IMR-90 (cell line): ENCODE data around the gene GIPC3. TPM values are rescaled to one million over a fixed set of nuclear protein-coding genes. Genes with fewer than 3 reads are reported as not detected.

Experiments
- ATAC-seq: fragments of 200-7000 bp; cut with Tn5 transposase; 2 replicates; pipeline ENCODE4 v1.9.1; 2020; ENCODE audit warnings: low read depth, mild to moderate bottlenecking, moderate library complexity
- BruUV-seq: library from RNA; stranded (reverse); fragments of 400-500 nt; replicated peaks from 2 replicates; lab custom pipeline; 2021; lab: Mats Ljungman, UMichigan
- CTCF ChIA-PET: fragments of 300-600 bp; formaldehyde crosslinking; extraction: SDS; loops from one replicate; lab custom pipeline; 2021; ENCODE audit warnings: antibody characterized with exemption; lab: Yijun Ruan, JAX
- POLR2A ChIA-PET: fragments of 300-600 bp; sonication (Branson Sonifier 250); formaldehyde crosslinking; loops from one replicate; lab custom pipeline; 2022; ENCODE audit warnings: antibody characterized with exemption; ENCODE audit not compliant: unreplicated experiment; lab: Charles Lee
- DNase-seq: peaks from one replicate; pipeline ENCODE4 v3.0.0; 2013
- H2AFZ ChIP-seq: replicated peaks from 2 replicates; pipeline ENCODE3; 2013; ENCODE audit warnings: low read length, mild to moderate bottlenecking; ENCODE audit not compliant: poor library complexity
- H2AK5ac ChIP-seq: 2 replicates; pipeline ENCODE4 v1.6.1; 2013; ENCODE audit warnings: low read depth, low read length, inconsistent platforms
- H2AK9ac ChIP-seq: replicated peaks from 2 replicates; pipeline ENCODE3; 2013; ENCODE audit warnings: mild to moderate bottlenecking, low read depth, low read length, moderate library complexity; ENCODE audit not compliant: poor library complexity
- H2BK120ac ChIP-seq: 2 replicates; pipeline ENCODE4 v1.6.1; 2013; ENCODE audit warnings: low read depth, low read length, inconsistent platforms
- H2BK15ac ChIP-seq: 3 replicates; pipeline ENCODE4 v1.6.1; 2013; ENCODE audit warnings: low read depth, low read length, inconsistent platforms
- H2BK20ac ChIP-seq: 2 replicates; pipeline ENCODE4 v1.6.1; 2013; ENCODE audit warnings: low read depth, mild to moderate bottlenecking, inconsistent platforms, low read length, moderate library complexity
- H2BK5ac ChIP-seq: 2 replicates; pipeline ENCODE4 v1.6.1; 2013; ENCODE audit warnings: mild to moderate bottlenecking, low read depth, low read length, inconsistent platforms; ENCODE audit not compliant: poor library complexity, severe bottlenecking
- H3K14ac ChIP-seq: replicated peaks from 2 replicates; pipeline ENCODE4 v1.6.1; 2013; ENCODE audit warnings: low read depth, low read length, inconsistent platforms
- H3K18ac ChIP-seq: 2 replicates; pipeline ENCODE4 v1.6.1; 2013; ENCODE audit warnings: low read depth, low read length, control low read depth
- H3K23ac ChIP-seq: 2 replicates; pipeline ENCODE4 v1.6.1; 2013; ENCODE audit warnings: low read depth, low read length, inconsistent platforms
- H3K27ac ChIP-seq: 2 replicates; pipeline ENCODE4 v1.5.1; 2013; ENCODE audit warnings: mild to moderate bottlenecking, control low read depth, low read length; ENCODE audit not compliant: insufficient read depth
- H3K27me3 ChIP-seq: 2 replicates; pipeline ENCODE4 v1.6.1; 2013; ENCODE audit warnings: low read length; ENCODE audit not compliant: control insufficient read depth, insufficient read depth
- H3K36me3 ChIP-seq: 2 replicates; pipeline ENCODE4 v1.6.1; 2013; ENCODE audit warnings: low read length, mixed read lengths; ENCODE audit not compliant: control insufficient read depth, insufficient read depth
- H3K4ac ChIP-seq: 2 replicates; pipeline ENCODE4 v1.6.1; 2013; ENCODE audit warnings: low read depth, low read length, inconsistent platforms
- H3K4me1 ChIP-seq: 2 replicates; pipeline ENCODE4 v1.6.1; 2013; ENCODE audit warnings: low read length, mixed read lengths; ENCODE audit not compliant: control insufficient read depth, insufficient read depth
- H3K4me2 ChIP-seq: 2 replicates; pipeline ENCODE4 v1.6.1; 2013; ENCODE audit warnings: low read depth, mild to moderate bottlenecking, control low read depth, low read length, moderate library complexity
- H3K4me3 ChIP-seq: 2 replicates; pipeline ENCODE4 v1.5.1; 2013; ENCODE audit warnings: low read depth, mild to moderate bottlenecking, control low read depth, low read length, moderate library complexity; ENCODE audit not compliant: insufficient read depth
- H3K56ac ChIP-seq: 2 replicates; pipeline ENCODE4 v1.6.1; 2013; ENCODE audit warnings: low read length, inconsistent platforms; ENCODE audit not compliant: insufficient read depth; ENCODE audit errors: extremely low read depth
- H3K79me1 ChIP-seq, 2 experiments: 2 replicates each; pipeline ENCODE4 v1.6.1; 2013; ENCODE audit warnings: low read length in 2 of 2, inconsistent platforms in 1 of 2, low read depth in 1 of 2
- H3K9ac ChIP-seq: 2 replicates; pipeline ENCODE4 v1.6.1; 2013; ENCODE audit warnings: low read depth, low read length, control low read depth
- H3K9me1 ChIP-seq: 2 replicates; pipeline ENCODE4 v1.6.1; 2013; ENCODE audit warnings: low read length, inconsistent platforms; ENCODE audit not compliant: insufficient read depth
- H3K9me3 ChIP-seq: 2 replicates; pipeline ENCODE4 v1.6.1; 2013; ENCODE audit warnings: low read length; ENCODE audit not compliant: control insufficient read depth, insufficient read depth
- H4K20me1 ChIP-seq: 2 replicates; pipeline ENCODE4 v1.6.1; 2013; ENCODE audit warnings: low read length, inconsistent platforms; ENCODE audit not compliant: insufficient read depth
- H4K5ac ChIP-seq: 2 replicates; pipeline ENCODE4 v1.6.1; 2013; ENCODE audit warnings: mild to moderate bottlenecking, low read depth, low read length, control low read depth
- H4K8ac ChIP-seq, 2 experiments: 2 replicates each; pipeline ENCODE4 v1.6.1; 2013; ENCODE audit warnings: low read depth in 2 of 2, low read length in 2 of 2, control low read depth in 1 of 2, inconsistent platforms in 1 of 2
- H4K91ac ChIP-seq: 2 replicates; pipeline ENCODE4 v1.6.1; 2013; ENCODE audit warnings: low read depth, low read length, inconsistent platforms; ENCODE audit not compliant: insufficient read depth
- CEBPB ChIP-seq: IDR thresholded peaks from 2 replicates; pipeline ENCODE4 v1.6.1; 2012; ENCODE audit warnings: low read depth, low read length, improper control_type of control experiment
- WGBS, 2 experiments: methylation state at CpG; one replicate each; pipeline versions ENCODE4 v1.1.5 to v1.1.7; 2013; ENCODE audit warnings: missing lambda C conversion rate in 2 of 2; ENCODE audit not compliant: insufficient read length in 1 of 2; ENCODE audit errors: extremely low coverage in 2 of 2; 5-methylcytosine and 5-hydroxymethylcytosine counted together
- dilution Hi-C: fragments of 300-500 bp; cut with HindIII; formaldehyde crosslinking; loops from one replicate; pipeline ENCODE4 v1.14.3; 2018; ENCODE audit warnings: low sequenced_read_pairs; ENCODE audit not compliant: unreplicated experiment
- in situ Hi-C: fragments of 300-500 bp; cut with MboI; formaldehyde crosslinking; loops from 3 replicates; pipeline ENCODE4 v1.14.3; 2019; ENCODE audit warnings: low sequenced_read_pairs, inconsistent platforms, mixed read lengths
- intact Hi-C: fragments of 100-400 bp; cut with micrococcal nuclease; formaldehyde crosslinking; loops from 2 replicates; pipeline ENCODE4 v1.10.0; 2022
- polyA plus RNA-seq, 3 experiments: library from polyadenylated mRNA; depleted of rRNA; stranded (reverse); fragments of >200 nt; gene quantifications; 2 replicates each; pipeline ENCODE4 v1.2.3, GENCODE V29; 2012; ENCODE audit warnings: low replicate concordance in 1 of 3
- total RNA-seq: library from RNA; depleted of rRNA; stranded (reverse); fragments of >200 nt; gene quantifications from 2 replicates; pipeline ENCODE4 v1.2.3, GENCODE V29; 2012

Gene GIPC3
- total and polyA plus RNA-seq, 2 of the 4 experiments (the other 2 are of a cell fraction) = under 0.01 to 0.36 TPM

GRCh38 chr19:3537438-3538240, 47.6 kb upstream of the GIPC3 start:
- H3K27ac ChIP-seq = no peak overlapping the region
- no peaks in the 10 kb centered on the region for H3K27me3 ChIP-seq
- peaks cover 9 to 31% of the 10 kb centered on the region in 2 experiments; a peak in 3 of 4 replicates for H3K79me1 ChIP-seq
- H4K91ac ChIP-seq = no peak overlapping the region
- H3K18ac ChIP-seq = no peak overlapping the region
- CTCF ChIA-PET = no interaction called here
- H3K14ac ChIP-seq = no peak overlapping the region
- no peak overlapping the region for H2AFZ ChIP-seq
- BruUV-seq = no TSS peak
- in situ Hi-C loops (no loop called here), intact Hi-C loops (no loop called here), dilution Hi-C loops (no loop called here)
- no peaks in the 10 kb centered on the region for H3K9me3 ChIP-seq
- H2BK5ac ChIP-seq = no peak overlapping the region
- H3K56ac ChIP-seq = no peak overlapping the region
- POLR2A ChIA-PET = no interaction called here
- no peak overlapping the region for H2AK9ac ChIP-seq
- H3K9ac ChIP-seq = no peak overlapping the region
- H3K4me3 ChIP-seq = no peak overlapping the region
- no peak overlapping the region for H4K8ac ChIP-seq
- H3K9me1 ChIP-seq = no peaks in the 10 kb centered on the region
- no peak overlapping the region for H3K4me2 ChIP-seq
- no peak overlapping the region for H2BK20ac ChIP-seq
- no peak overlapping the region for H2AK5ac ChIP-seq
- DNase-seq (no peak), ATAC-seq (peak; percentile 30)
- H4K20me1 ChIP-seq = peaks cover 30% of the 10 kb centered on the region
- TF ChIP-seq CEBPB = no peak
- H4K5ac ChIP-seq = no peak overlapping the region
- peaks cover 38% of the 10 kb centered on the region for H3K36me3 ChIP-seq
- WGBS, 2 experiments = 93% methylated on average over 6 of the region's 22 CpGs; no CpG with 5 or more reads in 1 of the 2 experiments
- H3K4ac ChIP-seq = no peak overlapping the region
- no peak overlapping the region for H2BK120ac ChIP-seq
- no peaks in the 10 kb centered on the region for H3K4me1 ChIP-seq
- no peak overlapping the region for H3K23ac ChIP-seq
- no peak overlapping the region for H2BK15ac ChIP-seq
